Caco-2 (cell line): ENCODE measurements around the gene SMCO2. TPM values are rescaled to one million over a fixed set of nuclear protein-coding genes. Genes with fewer than 3 reads are reported as not detected.
"Not testable (repeated sequence)": the region's sequence is repeated elsewhere in the genome, so short reads cannot be mapped to it uniquely, and the experiment has no call there.

Experiments used
- BruUV-seq: library from RNA; stranded (reverse); fragments of 400-500 nt; replicated peaks from 2 replicates; lab custom pipeline; 2021; lab: Mats Ljungman, UMichigan
- CTCF ChIA-PET: fragments of 300-600 bp; sonication (Branson Sonifier 250); formaldehyde crosslinking; loops from one replicate; lab custom pipeline; 2022; ENCODE audit warnings: antibody characterized with exemption; lab: Charles Lee
- POLR2A ChIA-PET: fragments of 300-600 bp; sonication (Branson Sonifier 250); formaldehyde crosslinking; loops from one replicate; lab custom pipeline; 2022; ENCODE audit warnings: antibody characterized with exemption; lab: Charles Lee
- DNase-seq, 2 experiments: peaks; one replicate each; pipeline versions ENCODE4 v3.0.0 to v3.0.0-alpha.2; 2020 to 2022
- H3K27me3 ChIP-seq: replicated peaks from 2 replicates; pipeline ENCODE4 v1.6.0; 2011; ENCODE audit warnings: low read length; ENCODE audit not compliant: control insufficient read depth, insufficient read depth
- H3K36me3 ChIP-seq: 2 replicates; pipeline ENCODE4 v1.5.1; 2011; ENCODE audit warnings: low read length; ENCODE audit not compliant: control insufficient read depth, insufficient read depth
- H3K4me1 ChIP-seq: fragments of 250-450 bp; sonication (Bioruptor Pico); 2 replicates; pipeline ENCODE4 v1.5.1; 2020; ENCODE audit warnings: mild to moderate bottlenecking
- H3K4me3 ChIP-seq: 2 replicates; pipeline ENCODE4 v1.5.1; 2011; ENCODE audit warnings: low read depth, mild to moderate bottlenecking, control low read depth, low read length
- H3K9me3 ChIP-seq: fragments of 250-450 bp; sonication (Bioruptor Pico); 2 replicates; pipeline ENCODE4 v1.5.1; 2020; ENCODE audit warnings: mild to moderate bottlenecking, moderate library complexity
- H3K27ac Mint-ChIP-seq: one replicate; pipeline ENCODE4 v1.8.0; 2022; ENCODE audit warnings: mixed read lengths; ENCODE audit not compliant: unreplicated experiment
- H3K27me3 Mint-ChIP-seq: one replicate; pipeline ENCODE4 v1.8.0; 2022; ENCODE audit warnings: mixed read lengths; ENCODE audit not compliant: insufficient read depth, unreplicated experiment
- H3K36me3 Mint-ChIP-seq: one replicate; pipeline ENCODE4 v1.8.0; 2022; ENCODE audit warnings: mild to moderate bottlenecking, mixed read lengths; ENCODE audit not compliant: insufficient read depth, unreplicated experiment
- H3K4me1 Mint-ChIP-seq: one replicate; pipeline ENCODE4 v1.8.0; 2022; ENCODE audit warnings: low read depth, mixed read lengths; ENCODE audit not compliant: unreplicated experiment
- H3K4me3 Mint-ChIP-seq: one replicate; pipeline ENCODE4 v1.8.0; 2022; ENCODE audit warnings: mild to moderate bottlenecking, moderate library complexity, mixed read lengths; ENCODE audit not compliant: unreplicated experiment
- H3K9me3 Mint-ChIP-seq: one replicate; pipeline ENCODE4 v1.8.0; 2022; ENCODE audit warnings: mixed read lengths; ENCODE audit not compliant: unreplicated experiment
- CTCF ChIP-seq, 2 experiments: fragments of 200-600 bp in 1 of 2; IDR thresholded peaks; 1 replicate in 1 of 2; 2 replicates in 1 of 2; pipeline versions ENCODE4 v1.5.1 to v1.8.0; 2011 to 2022; ENCODE audit warnings: antibody characterized with exemption in 1 of 2, control low read depth in 1 of 2, inconsistent platforms in 1 of 2, low read depth in 1 of 2, low read length in 1 of 2, mild to moderate bottlenecking in 1 of 2, moderate library complexity in 1 of 2; ENCODE audit not compliant: insufficient read depth in 1 of 2, severe bottlenecking in 1 of 2, unreplicated experiment in 1 of 2
- intact Hi-C: fragments of 100-400 bp; cut with micrococcal nuclease; formaldehyde crosslinking; loops from one replicate; pipeline ENCODE4 v1.10.0; 2022; ENCODE audit not compliant: unreplicated experiment
- total RNA-seq: library from RNA; stranded (reverse); gene quantifications from 2 replicates; pipeline ENCODE4 v1.2.3, GENCODE V29; 2022

Gene SMCO2
- total RNA-seq, 1 experiment from 2014 or later = 0.93 TPM

- intact Hi-C loops = no loop called here
These were observed 96.1 kb downstream of the SMCO2 start for GRCh38 chr12:27542628-27543027.

GRCh38 chr12:27544858-27545257, 98.3 kb downstream of the SMCO2 start:
- intact Hi-C loops, H3K9me3 ChIP-seq, H3K36me3 ChIP-seq, H3K9me3 Mint-ChIP-seq, POLR2A ChIA-PET, DNase-seq, H3K4me3 Mint-ChIP-seq, BruUV-seq, H3K27ac Mint-ChIP-seq, H3K27me3 Mint-ChIP-seq, H3K27me3 ChIP-seq, H3K4me3 ChIP-seq: not testable (repeated sequence)
- H3K4me1 ChIP-seq = peaks cover 25% of the 10 kb centered on the region
- Mint-ChIP-seq H3K36me3 (peaks cover 19% of the 10 kb centered on the region), H3K4me1 (peaks cover 40% of the 10 kb centered on the region)
- CTCF ChIA-PET = interaction anchor here (0.6 kb wide), 1 partner anchor 256 kb away, joined by 7 read pairs; no protein-coding TSS in a partner anchor

More at GRCh38 chr12:27542628-27543027, 96.1 kb downstream of the SMCO2 start:
- Histone ChIP-seq H3K4me3 (no peak overlapping the region), H3K27me3 (no peaks in the 10 kb centered on the region), H3K4me1 (peaks cover 8% of the 10 kb centered on the region), H3K36me3 (no peaks in the 10 kb centered on the region), H3K9me3 (no peaks in the 10 kb centered on the region)
- no peak overlapping the region for H3K4me3 Mint-ChIP-seq
- H3K9me3 Mint-ChIP-seq = peaks cover 7% of the 10 kb centered on the region
- DNase-seq = no peak
- no peak for TF ChIP-seq CTCF (IDR thresholded peaks at IDR 0.05; ENCODE audit: insufficient read depth in 1 of 2, low read depth in 1 of 2, low read length in 1 of 2, severe bottlenecking in 1 of 2, unreplicated experiment in 1 of 2)
- POLR2A ChIA-PET = interaction anchor here (0.5 kb wide), 1 partner anchor 19 kb away, joined by 3 read pairs; the partner anchor contains the start of gene PPFIBP1
- BruUV-seq = no TSS peak
- H3K27ac Mint-ChIP-seq = no peak overlapping the region
- peaks cover 19% of the 10 kb centered on the region for H3K4me1 Mint-ChIP-seq
- CTCF ChIA-PET = no interaction called here
- H3K36me3 Mint-ChIP-seq = peaks cover 6% of the 10 kb centered on the region
- no peaks in the 10 kb centered on the region for H3K27me3 Mint-ChIP-seq

- POLR2A ChIA-PET = no interaction called here
- CTCF ChIA-PET = no interaction called here
- no peak overlapping the region for H3K27ac Mint-ChIP-seq
These were observed 99.1 kb downstream of the SMCO2 start for GRCh38 chr12:27545665-27546064.

More at GRCh38 chr12:27545665-27546064, 99.1 kb downstream of the SMCO2 start:
- no TSS peak for BruUV-seq
- peaks cover 32% of the 10 kb centered on the region for H3K4me1 ChIP-seq
- H3K4me3 ChIP-seq = no peak overlapping the region
- H3K36me3 ChIP-seq = no peaks in the 10 kb centered on the region
- H3K9me3 ChIP-seq = no peaks in the 10 kb centered on the region
- peaks cover 47% of the 10 kb centered on the region for H3K4me1 Mint-ChIP-seq
- H3K27me3 ChIP-seq = no peaks in the 10 kb centered on the region
- intact Hi-C loops = no loop called here
- peaks cover 7% of the 10 kb centered on the region for H3K9me3 Mint-ChIP-seq
- no peaks in the 10 kb centered on the region for H3K27me3 Mint-ChIP-seq
- DNase-seq = no peak
- H3K36me3 Mint-ChIP-seq = peaks cover 19% of the 10 kb centered on the region
- no peak for TF ChIP-seq CTCF (IDR thresholded peaks at IDR 0.05; ENCODE audit: insufficient read depth in 1 of 2, low read depth in 1 of 2, low read length in 1 of 2, severe bottlenecking in 1 of 2, unreplicated experiment in 1 of 2)
- no peak overlapping the region for H3K4me3 Mint-ChIP-seq
